Breast epithelium (tissue), 3 donors: Measurements from ENCODE around the gene XAGE1B.
"Not testable (repeated sequence)": the region's sequence is repeated elsewhere in the genome, so short reads cannot be mapped to it uniquely, and the experiment has no call there.

ENCODE experiments used
- CTCF ChIP-seq, 3 donors: fragments of 450-650 bp; IDR thresholded peaks; one replicate each; pipeline ENCODE4 v1.5.1; 2016 to 2017; ENCODE audit warnings: antibody characterized with exemption in 3 of 3, mild to moderate bottlenecking in 3 of 3, moderate library complexity in 3 of 3
- POLR2A ChIP-seq: fragments of 450-650 bp; IDR thresholded peaks from one replicate; pipeline ENCODE4 v1.6.1; 2016; ENCODE audit warnings: antibody characterized with exemption, mild to moderate bottlenecking, moderate library complexity
- POLR2AphosphoS5 ChIP-seq, 3 donors: sonication (generic); formaldehyde crosslinking; IDR thresholded peaks; one replicate each; pipeline ENCODE4 v1.6.1; 2017; ENCODE audit warnings: antibody characterized with exemption in 3 of 3

GRCh38 chrX:52471301-52471700 is 45.6 kb downstream of the XAGE1B start:
- TF ChIP-seq CTCF (IDR thresholded peaks at IDR 0.05); POLR2AphosphoS5 (IDR thresholded peaks at IDR 0.05); POLR2A: not testable (repeated sequence)
